Measurements from ENCODE around the gene NR3C1.
A peak's percentile ranks its signal among the peaks of the same experiment; 100 is the strongest.

NR3C1 gene

GRCh38 chr5:143435210-143435657 lies 31.7 kb upstream of the NR3C1 start:
- peaks cover 21% of the 10 kb centered on the region for H3K4me1 ChIP-seq (ENCODE audit: control insufficient read depth, insufficient read depth, low read length)
- DNase-seq (ENCODE audit: low read depth) = peak; percentile 43
- H3K36me3 ChIP-seq (ENCODE audit: control insufficient read depth, insufficient read depth, low read length, severe bottlenecking) = no peaks in the 10 kb centered on the region
- H3K4me3 ChIP-seq (ENCODE audit: low read length) = peak overlapping the region; percentile 74
- no peaks in the 10 kb centered on the region for H3K9me3 ChIP-seq (ENCODE audit: control insufficient read depth, low read length)
- H3K9ac ChIP-seq (ENCODE audit: low read length) = peak overlapping the region; percentile 72
- no peaks in the 10 kb centered on the region for H3K27me3 ChIP-seq (replicated peaks; ENCODE audit: control insufficient read depth, insufficient read depth, low read length)

GRCh38 chr5:143434261-143435209 lies 31.0 kb upstream of the NR3C1 start:
- no peak for DNase-seq (ENCODE audit: low read depth)
- Histone ChIP-seq H3K9ac (ENCODE audit: low read length) (peak overlapping the region; percentile 72), H3K4me1 (ENCODE audit: control insufficient read depth, insufficient read depth, low read length) (peaks cover 21% of the 10 kb centered on the region), H3K4me3 (ENCODE audit: low read length) (peak overlapping the region; percentile 74), H3K36me3 (ENCODE audit: control insufficient read depth, insufficient read depth, low read length, severe bottlenecking) (no peaks in the 10 kb centered on the region), H3K9me3 (ENCODE audit: control insufficient read depth, low read length) (no peaks in the 10 kb centered on the region), H3K27me3 (replicated peaks; ENCODE audit: control insufficient read depth, insufficient read depth, low read length) (no peaks in the 10 kb centered on the region)

GRCh38 chr5:143433670-143434069 lies 30.2 kb upstream of the NR3C1 start:
- H3K4me1 ChIP-seq (ENCODE audit: control insufficient read depth, insufficient read depth, low read length) = peaks cover 21% of the 10 kb centered on the region
- no peaks in the 10 kb centered on the region for H3K27me3 ChIP-seq (replicated peaks; ENCODE audit: control insufficient read depth, insufficient read depth, low read length)
- H3K9me3 ChIP-seq (ENCODE audit: control insufficient read depth, low read length) = no peaks in the 10 kb centered on the region
- no peak overlapping the region for H3K4me3 ChIP-seq (ENCODE audit: low read length)
- no peaks in the 10 kb centered on the region for H3K36me3 ChIP-seq (ENCODE audit: control insufficient read depth, insufficient read depth, low read length, severe bottlenecking)
- no peak overlapping the region for H3K9ac ChIP-seq (ENCODE audit: low read length)
- no peak for DNase-seq (ENCODE audit: low read depth)

GRCh38 chr5:143432658-143433239 lies 29.3 kb upstream of the NR3C1 start:
- no peak overlapping the region for H3K4me3 ChIP-seq (ENCODE audit: low read length)
- H3K27me3 ChIP-seq (replicated peaks; ENCODE audit: control insufficient read depth, insufficient read depth, low read length) = no peaks in the 10 kb centered on the region
- no peak for DNase-seq (ENCODE audit: low read depth)
- H3K9ac ChIP-seq (ENCODE audit: low read length) = no peak overlapping the region
- no peaks in the 10 kb centered on the region for H3K9me3 ChIP-seq (ENCODE audit: control insufficient read depth, low read length)
- H3K4me1 ChIP-seq (ENCODE audit: control insufficient read depth, insufficient read depth, low read length) = peaks cover 23% of the 10 kb centered on the region
- no peaks in the 10 kb centered on the region for H3K36me3 ChIP-seq (ENCODE audit: control insufficient read depth, insufficient read depth, low read length, severe bottlenecking)

- no peak for DNase-seq (ENCODE audit: low read depth)
- Histone ChIP-seq H3K4me3 (ENCODE audit: low read length) (no peak overlapping the region), H3K9ac (ENCODE audit: low read length) (no peak overlapping the region), H3K27me3 (replicated peaks; ENCODE audit: control insufficient read depth, insufficient read depth, low read length) (no peaks in the 10 kb centered on the region), H3K36me3 (ENCODE audit: control insufficient read depth, insufficient read depth, low read length, severe bottlenecking) (no peaks in the 10 kb centered on the region), H3K9me3 (ENCODE audit: control insufficient read depth, low read length) (no peaks in the 10 kb centered on the region), H3K4me1 (ENCODE audit: control insufficient read depth, insufficient read depth, low read length) (peaks cover 20% of the 10 kb centered on the region)
Measured at GRCh38 chr5:143431789-143432188, 28.3 kb upstream of the NR3C1 start.

- no peak for DNase-seq (ENCODE audit: low read depth)
- Histone ChIP-seq H3K9ac (ENCODE audit: low read length) (no peak overlapping the region), H3K27me3 (replicated peaks; ENCODE audit: control insufficient read depth, insufficient read depth, low read length) (no peaks in the 10 kb centered on the region), H3K4me1 (ENCODE audit: control insufficient read depth, insufficient read depth, low read length) (peaks cover 3% of the 10 kb centered on the region), H3K4me3 (ENCODE audit: low read length) (no peak overlapping the region), H3K36me3 (ENCODE audit: control insufficient read depth, insufficient read depth, low read length, severe bottlenecking) (no peaks in the 10 kb centered on the region), H3K9me3 (ENCODE audit: control insufficient read depth, low read length) (no peaks in the 10 kb centered on the region)
Measured at GRCh38 chr5:143428738-143429420, 25.4 kb upstream of the NR3C1 start.

- Histone ChIP-seq H3K27me3 (replicated peaks; ENCODE audit: control insufficient read depth, insufficient read depth, low read length) (no peaks in the 10 kb centered on the region), H3K36me3 (ENCODE audit: control insufficient read depth, insufficient read depth, low read length, severe bottlenecking) (no peaks in the 10 kb centered on the region), H3K4me3 (ENCODE audit: low read length) (no peak overlapping the region), H3K9ac (ENCODE audit: low read length) (no peak overlapping the region), H3K9me3 (ENCODE audit: control insufficient read depth, low read length) (no peaks in the 10 kb centered on the region), H3K4me1 (ENCODE audit: control insufficient read depth, insufficient read depth, low read length) (peaks cover 2% of the 10 kb centered on the region)
- DNase-seq (ENCODE audit: low read depth) = no peak
Measured at GRCh38 chr5:143428155-143428554, 24.7 kb upstream of the NR3C1 start.

GRCh38 chr5:143427122-143427735 lies 23.7 kb upstream of the NR3C1 start:
- Histone ChIP-seq H3K4me1 (ENCODE audit: control insufficient read depth, insufficient read depth, low read length) (peaks cover 2% of the 10 kb centered on the region), H3K27me3 (replicated peaks; ENCODE audit: control insufficient read depth, insufficient read depth, low read length) (no peaks in the 10 kb centered on the region), H3K4me3 (ENCODE audit: low read length) (no peak overlapping the region), H3K36me3 (ENCODE audit: control insufficient read depth, insufficient read depth, low read length, severe bottlenecking) (no peaks in the 10 kb centered on the region), H3K9ac (ENCODE audit: low read length) (no peak overlapping the region), H3K9me3 (ENCODE audit: control insufficient read depth, low read length) (no peaks in the 10 kb centered on the region)
- DNase-seq (ENCODE audit: low read depth) = no peak

GRCh38 chr5:143426437-143426991 lies 23.0 kb upstream of the NR3C1 start:
- H3K4me3 ChIP-seq (ENCODE audit: low read length) = no peak overlapping the region
- peaks cover 2% of the 10 kb centered on the region for H3K4me1 ChIP-seq (ENCODE audit: control insufficient read depth, insufficient read depth, low read length)
- no peak overlapping the region for H3K9ac ChIP-seq (ENCODE audit: low read length)
- H3K9me3 ChIP-seq (ENCODE audit: control insufficient read depth, low read length) = no peaks in the 10 kb centered on the region
- H3K36me3 ChIP-seq (ENCODE audit: control insufficient read depth, insufficient read depth, low read length, severe bottlenecking) = no peaks in the 10 kb centered on the region
- no peak for DNase-seq (ENCODE audit: low read depth)
- H3K27me3 ChIP-seq (replicated peaks; ENCODE audit: control insufficient read depth, insufficient read depth, low read length) = no peaks in the 10 kb centered on the region

GRCh38 chr5:143425835-143426234 lies 22.3 kb upstream of the NR3C1 start:
- no peaks in the 10 kb centered on the region for H3K36me3 ChIP-seq (ENCODE audit: control insufficient read depth, insufficient read depth, low read length, severe bottlenecking)

More at GRCh38 chr5:143425835-143426234, 22.3 kb upstream of the NR3C1 start:
- H3K9ac ChIP-seq (ENCODE audit: low read length) = no peak overlapping the region
- no peak overlapping the region for H3K4me3 ChIP-seq (ENCODE audit: low read length)
- H3K27me3 ChIP-seq (replicated peaks; ENCODE audit: control insufficient read depth, insufficient read depth, low read length) = no peaks in the 10 kb centered on the region
- no peaks in the 10 kb centered on the region for H3K9me3 ChIP-seq (ENCODE audit: control insufficient read depth, low read length)
- DNase-seq (ENCODE audit: low read depth) = no peak
- H3K4me1 ChIP-seq (ENCODE audit: control insufficient read depth, insufficient read depth, low read length) = peaks cover 2% of the 10 kb centered on the region
